Lower leg skin (tissue), 3 donors: ENCODE results near the gene BLM.

Experiments used
- POLR2A ChIP-seq, 2 donors: fragments of 450-650 bp; IDR thresholded peaks; one replicate each; pipeline ENCODE4 v1.6.1; 2016 to 2017; ENCODE audit warnings: antibody characterized with exemption in 2 of 2, mild to moderate bottlenecking in 1 of 2, moderate library complexity in 1 of 2
- TF ChIP-seq, protein P1 (sequence below), 3 donors: fragments of 450-650 bp; IDR thresholded peaks; one replicate each; pipeline ENCODE4 v1.5.1; 2016; ENCODE audit warnings: antibody characterized with exemption in 3 of 3, mild to moderate bottlenecking in 3 of 3, moderate library complexity in 2 of 3

DNA sequence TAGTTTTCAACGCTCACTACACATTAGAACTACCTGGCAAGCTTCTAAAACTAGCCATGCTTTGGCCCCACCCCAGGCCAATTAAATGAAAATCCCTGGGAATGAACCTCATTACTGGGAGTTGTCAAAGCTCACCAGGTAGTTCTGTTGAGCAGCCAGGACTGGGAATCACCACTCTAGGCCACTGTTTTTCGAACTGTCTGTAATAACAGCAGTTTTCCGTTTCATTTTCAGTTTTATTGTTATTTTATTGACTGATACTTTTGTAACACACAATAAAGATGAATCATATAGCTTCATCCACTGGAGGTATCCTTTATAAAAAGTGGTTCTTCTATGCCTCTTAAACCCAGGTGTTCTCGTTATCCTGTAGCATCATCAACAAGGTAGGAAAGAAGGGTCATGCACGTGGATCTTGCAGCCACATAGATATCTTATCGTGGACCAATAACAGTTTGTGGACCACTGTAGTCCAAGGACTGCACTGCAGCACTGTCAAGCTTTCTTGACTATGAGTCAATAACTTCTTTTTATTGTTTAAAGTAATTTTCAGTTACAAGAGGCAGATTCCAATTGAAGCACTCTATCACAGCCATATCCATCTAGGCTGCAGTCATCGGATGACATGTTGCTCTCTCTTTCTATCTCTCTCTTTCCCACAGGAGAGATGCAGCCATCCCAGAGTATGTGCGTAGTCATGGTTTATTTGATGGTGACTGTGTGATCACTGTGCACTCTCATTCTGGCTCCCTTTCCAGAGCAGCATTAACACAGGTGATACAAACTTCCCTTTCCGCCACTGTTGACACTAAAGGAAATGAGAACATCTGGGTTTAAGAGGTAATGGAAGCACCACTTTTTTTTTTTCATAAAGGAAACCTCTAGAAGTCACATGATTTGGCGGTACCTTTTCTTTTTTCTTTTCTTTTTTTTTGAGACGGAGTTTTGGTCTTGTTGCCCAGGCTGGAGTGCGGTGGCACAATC is 39.0 kb upstream of the BLM start:
- TF ChIP-seq, protein P1, sequence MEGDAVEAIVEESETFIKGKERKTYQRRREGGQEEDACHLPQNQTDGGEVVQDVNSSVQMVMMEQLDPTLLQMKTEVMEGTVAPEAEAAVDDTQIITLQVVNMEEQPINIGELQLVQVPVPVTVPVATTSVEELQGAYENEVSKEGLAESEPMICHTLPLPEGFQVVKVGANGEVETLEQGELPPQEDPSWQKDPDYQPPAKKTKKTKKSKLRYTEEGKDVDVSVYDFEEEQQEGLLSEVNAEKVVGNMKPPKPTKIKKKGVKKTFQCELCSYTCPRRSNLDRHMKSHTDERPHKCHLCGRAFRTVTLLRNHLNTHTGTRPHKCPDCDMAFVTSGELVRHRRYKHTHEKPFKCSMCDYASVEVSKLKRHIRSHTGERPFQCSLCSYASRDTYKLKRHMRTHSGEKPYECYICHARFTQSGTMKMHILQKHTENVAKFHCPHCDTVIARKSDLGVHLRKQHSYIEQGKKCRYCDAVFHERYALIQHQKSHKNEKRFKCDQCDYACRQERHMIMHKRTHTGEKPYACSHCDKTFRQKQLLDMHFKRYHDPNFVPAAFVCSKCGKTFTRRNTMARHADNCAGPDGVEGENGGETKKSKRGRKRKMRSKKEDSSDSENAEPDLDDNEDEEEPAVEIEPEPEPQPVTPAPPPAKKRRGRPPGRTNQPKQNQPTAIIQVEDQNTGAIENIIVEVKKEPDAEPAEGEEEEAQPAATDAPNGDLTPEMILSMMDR (IDR thresholded peaks at IDR 0.05): no peak
- no peak for TF ChIP-seq POLR2A (IDR thresholded peaks at IDR 0.05)
